GM19463 (cell line): Measurements from ENCODE around the gene PAPSS2.
"Not testable (repeated sequence)": the region's sequence is repeated elsewhere in the genome, so short reads cannot be mapped to it uniquely, and the experiment has no call there.

Experiments used
- ATAC-seq: cut with Tn5 transposase; IDR thresholded peaks from one replicate; pipeline ENCODE4 v1.9.1; 2021; ENCODE audit warnings: mild to moderate bottlenecking, moderate library complexity; ENCODE audit not compliant: unreplicated experiment

Gene PAPSS2

GRCh38 chr10:87659571-87660483 lies at the start of gene PAPSS2:
Gene PAPSS2 (plus strand): TSS chr10:87659878. CDS start chr10:87659982, 104 bp downstream.
- peak; percentile 50 for ATAC-seq

GRCh38 chr10:87611341-87611740 lies 48.3 kb upstream of the PAPSS2 start:
- not testable (repeated sequence) for ATAC-seq

GRCh38 chr10:87612115-87612514 lies 47.6 kb upstream of the PAPSS2 start:
- ATAC-seq, result no peak

- ATAC-seq, result no peak
Observed at GRCh38 chr10:87613751-87614150, 45.9 kb upstream of the PAPSS2 start.

- no peak for ATAC-seq
Observed at GRCh38 chr10:87615856-87616255, 43.8 kb upstream of the PAPSS2 start.

- ATAC-seq, result no peak
Observed at GRCh38 chr10:87617503-87617902, 42.2 kb upstream of the PAPSS2 start.

GRCh38 chr10:87618566-87619423 lies 40.9 kb upstream of the PAPSS2 start:
- ATAC-seq, result no peak

- ATAC-seq, result no peak
Observed at GRCh38 chr10:87619705-87620104, 40.0 kb upstream of the PAPSS2 start.

- ATAC-seq, result not testable (repeated sequence)
Observed at GRCh38 chr10:87621440-87621839, 38.2 kb upstream of the PAPSS2 start.

- peak; percentile 48 for ATAC-seq
Observed at GRCh38 chr10:87622314-87623004, 37.2 kb upstream of the PAPSS2 start.

GRCh38 chr10:87623191-87623590 lies 36.5 kb upstream of the PAPSS2 start:
- no peak for ATAC-seq

- ATAC-seq, result no peak
Observed at GRCh38 chr10:87625661-87626060, 34.0 kb upstream of the PAPSS2 start.

- ATAC-seq, result no peak
Observed at GRCh38 chr10:87626422-87626892, 33.2 kb upstream of the PAPSS2 start.

GRCh38 chr10:87630171-87630570 lies 29.5 kb upstream of the PAPSS2 start:
- no peak for ATAC-seq

- ATAC-seq, result no peak
Observed at GRCh38 chr10:87632454-87632853, 27.2 kb upstream of the PAPSS2 start.

- ATAC-seq, result no peak
Observed at GRCh38 chr10:87634311-87634710, 25.4 kb upstream of the PAPSS2 start.

- ATAC-seq, result peak; percentile 92
Observed at GRCh38 chr10:87635498-87636312, 24.0 kb upstream of the PAPSS2 start.

GRCh38 chr10:87636313-87636915 lies 23.3 kb upstream of the PAPSS2 start:
- ATAC-seq, result no peak

- no peak for ATAC-seq
Observed at GRCh38 chr10:87639493-87639892, 20.2 kb upstream of the PAPSS2 start.

GRCh38 chr10:87640043-87640442 lies 19.6 kb upstream of the PAPSS2 start:
- ATAC-seq, result no peak
